Loucy (cell line): Measurements from ENCODE around the gene ATP1A2.
A peak's percentile ranks its signal among the peaks of the same experiment; 100 is the strongest.

Experiments used
- H2AFZ ChIP-seq: fragments of 200-600 bp; sonication (generic); 2 replicates; pipeline ENCODE4 v1.6.0; 2016; ENCODE audit warnings: antibody characterized with exemption, mild to moderate bottlenecking, low read length, moderate library complexity
- H3F3A ChIP-seq: fragments of 200-600 bp; 2 replicates; pipeline ENCODE4 v1.6.0; 2016; ENCODE audit warnings: antibody characterized with exemption, low read depth, mild to moderate bottlenecking
- H3K27me3 ChIP-seq: fragments of 200-600 bp; sonication (generic); 2 replicates; pipeline ENCODE4 v1.6.1; 2014; ENCODE audit warnings: low read length, mild to moderate bottlenecking; ENCODE audit not compliant: insufficient read depth, poor library complexity, severe bottlenecking
- H3K36me3 ChIP-seq: fragments of 200-600 bp; sonication (generic); 2 replicates; pipeline ENCODE4 v1.6.1; 2016; ENCODE audit warnings: low read length; ENCODE audit not compliant: insufficient read depth
- H3K4me1 ChIP-seq: fragments of 200-600 bp; sonication (generic); 2 replicates; pipeline ENCODE4 v1.5.1; 2014; ENCODE audit warnings: low read length, mild to moderate bottlenecking; ENCODE audit not compliant: insufficient read depth, poor library complexity, severe bottlenecking
- H3K4me2 ChIP-seq: fragments of 200-600 bp; sonication (generic); 2 replicates; pipeline ENCODE4 v1.6.0; 2014; ENCODE audit warnings: antibody characterized with exemption, low read length, low read depth, mild to moderate bottlenecking; ENCODE audit not compliant: poor library complexity, severe bottlenecking
- H3K4me3 ChIP-seq: fragments of 200-600 bp; sonication (generic); 2 replicates; pipeline ENCODE4 v1.5.1; 2014; ENCODE audit warnings: low read length, mild to moderate bottlenecking, mixed read lengths; ENCODE audit not compliant: poor library complexity, severe bottlenecking
- H3K79me2 ChIP-seq: fragments of 200-600 bp; sonication (generic); 2 replicates; pipeline ENCODE4 v1.6.1; 2014; ENCODE audit warnings: low read length; ENCODE audit not compliant: insufficient read depth
- H3K9ac ChIP-seq: fragments of 200-600 bp; sonication (generic); 2 replicates; pipeline ENCODE4 v1.6.0; 2014; ENCODE audit warnings: mild to moderate bottlenecking, low read depth, low read length, moderate library complexity; ENCODE audit not compliant: poor library complexity, severe bottlenecking
- H3K9me2 ChIP-seq: fragments of 200-600 bp; sonication (generic); replicated peaks from 2 replicates; pipeline ENCODE4 v1.6.1; 2016; ENCODE audit warnings: low read depth, low read length, mixed read lengths
- H3K9me3 ChIP-seq: fragments of 200-600 bp; sonication (generic); 2 replicates; pipeline ENCODE4 v1.6.1; 2014; ENCODE audit warnings: mild to moderate bottlenecking, antibody characterized with exemption, low read length, low read depth; ENCODE audit not compliant: insufficient read depth
- H4K20me1 ChIP-seq: fragments of 200-600 bp; sonication (generic); 2 replicates; pipeline ENCODE4 v1.6.0; 2014; ENCODE audit warnings: antibody characterized with exemption, low read length, mild to moderate bottlenecking; ENCODE audit not compliant: insufficient read depth, poor library complexity, severe bottlenecking
- CTCF ChIP-seq: fragments of 200-600 bp; sonication (generic); conservative IDR thresholded peaks from 2 replicates; pipeline ENCODE4 v1.5.1; 2014; ENCODE audit warnings: mild to moderate bottlenecking, antibody characterized with exemption, low read length
- EZH2phosphoT487 ChIP-seq: fragments of 200-600 bp; IDR thresholded peaks from 2 replicates; pipeline ENCODE4 v1.6.1; 2018; ENCODE audit warnings: antibody characterized with exemption, mild to moderate bottlenecking, moderate library complexity, borderline replicate concordance

ATP1A2 gene

GRCh38 chr1:160098852-160099561, 16.6 kb upstream of the ATP1A2 start:
- no peaks in the 10 kb centered on the region for H4K20me1 ChIP-seq
- H3K4me2 ChIP-seq, result peak overlapping the region; percentile 81
- no peaks in the 10 kb centered on the region for H3K27me3 ChIP-seq
- H3F3A ChIP-seq, result no peaks in the 10 kb centered on the region
- peak overlapping the region; percentile 57 for H3K9ac ChIP-seq
- peak overlapping the region; percentile 73 for H3K4me3 ChIP-seq
- H3K36me3 ChIP-seq, result no peaks in the 10 kb centered on the region
- no peaks in the 10 kb centered on the region for H3K9me2 ChIP-seq
- peaks cover 18% of the 10 kb centered on the region; the same call in 1 of the 2 replicates for H3K79me2 ChIP-seq
- peak overlapping the region; percentile 83 for H2AFZ ChIP-seq
- no peaks in the 10 kb centered on the region for H3K9me3 ChIP-seq
- peaks cover 32% of the 10 kb centered on the region for H3K4me1 ChIP-seq
- TF ChIP-seq CTCF, result no peak
- no peak for TF ChIP-seq EZH2phosphoT487

GRCh38 chr1:160099716-160100375, 15.7 kb upstream of the ATP1A2 start:
- no peaks in the 10 kb centered on the region for H3F3A ChIP-seq
- H3K79me2 ChIP-seq, result peaks cover 18% of the 10 kb centered on the region; the same call in 1 of the 2 replicates
- no peaks in the 10 kb centered on the region for H3K9me2 ChIP-seq
- peaks cover 32% of the 10 kb centered on the region for H3K4me1 ChIP-seq
- H3K4me3 ChIP-seq, result no peak overlapping the region
- H2AFZ ChIP-seq, result peak overlapping the region; percentile 83; the same call in 1 of the 2 replicates
- H3K27me3 ChIP-seq, result no peaks in the 10 kb centered on the region
- H3K9me3 ChIP-seq, result no peaks in the 10 kb centered on the region
- no peaks in the 10 kb centered on the region for H4K20me1 ChIP-seq
- H3K4me2 ChIP-seq, result peak overlapping the region; percentile 81
- TF ChIP-seq CTCF, result no peak
- H3K36me3 ChIP-seq, result no peaks in the 10 kb centered on the region
- H3K9ac ChIP-seq, result peak overlapping the region; percentile 57

- H3K27me3 ChIP-seq, result no peaks in the 10 kb centered on the region
- peak overlapping the region; percentile 40 for H3K4me2 ChIP-seq
- H3K79me2 ChIP-seq, result peaks cover 18% of the 10 kb centered on the region; the same call in 1 of the 2 replicates
- TF ChIP-seq CTCF (peak; percentile 93), EZH2phosphoT487 (no peak)
- no peak overlapping the region for H3K4me3 ChIP-seq
- no peaks in the 10 kb centered on the region for H3K9me2 ChIP-seq
- H4K20me1 ChIP-seq, result no peaks in the 10 kb centered on the region
- H3F3A ChIP-seq, result no peaks in the 10 kb centered on the region
- H3K4me1 ChIP-seq, result peaks cover 32% of the 10 kb centered on the region
- H3K9me3 ChIP-seq, result no peaks in the 10 kb centered on the region
- peak overlapping the region; percentile 69 for H2AFZ ChIP-seq
- H3K9ac ChIP-seq, result no peak overlapping the region
- no peaks in the 10 kb centered on the region for H3K36me3 ChIP-seq
These were observed 14.4 kb upstream of the ATP1A2 start for GRCh38 chr1:160101037-160101716.
